HL-60/S4 treated with phorbol 12-myristate 13-acetate at 8.2 ng/mL for 4 days and 3 days (cell line): ENCODE results near the gene WEE2.

Experiments used
- in situ Hi-C: fragments of 300-500 bp; cut with MboI; formaldehyde crosslinking; loops from 2 replicates; pipeline ENCODE4 v1.15.0; 2022; ENCODE audit warnings: low sequenced_read_pairs

Gene WEE2

GRCh38 chr7:141712603-141713255 is 4.6 kb downstream of the WEE2 start:
- in situ Hi-C loops, result no loop called here

- in situ Hi-C loops, result no loop called here
These were observed 5.7 kb downstream of the WEE2 start for GRCh38 chr7:141713890-141714289.

GRCh38 chr7:141714571-141714970 is 6.4 kb downstream of the WEE2 start:
- in situ Hi-C loops, result no loop called here

- in situ Hi-C loops, result no loop called here
These were observed 6.9 kb downstream of the WEE2 start for GRCh38 chr7:141715018-141715417.

GRCh38 chr7:141715794-141716689 is 7.9 kb downstream of the WEE2 start:
- in situ Hi-C loops, result no loop called here

GRCh38 chr7:141717450-141717849 is 9.3 kb downstream of the WEE2 start:
- in situ Hi-C loops, result no loop called here

GRCh38 chr7:141722529-141722928 is 14.4 kb downstream of the WEE2 start:
- in situ Hi-C loops, result no loop called here

GRCh38 chr7:141729020-141729419 is 20.9 kb downstream of the WEE2 start:
- in situ Hi-C loops, result no loop called here

- in situ Hi-C loops, result loop anchor here (10.0 kb wide), 1 partner anchor 77 kb away; no protein-coding TSS in a partner anchor
These were observed 23.5 kb downstream of the WEE2 start for GRCh38 chr7:141731476-141732149.

GRCh38 chr7:141737118-141737835 is 29.1 kb downstream of the WEE2 start:
- in situ Hi-C loops, result loop anchor here (10.0 kb wide), 1 partner anchor 82 kb away; no protein-coding TSS in a partner anchor

- in situ Hi-C loops, result loop anchor here (10.0 kb wide), 1 partner anchor 83 kb away; no protein-coding TSS in a partner anchor
These were observed 29.9 kb downstream of the WEE2 start, which contains the start of gene SSBP1 for GRCh38 chr7:141737836-141738591. Gene SSBP1 (plus strand): TSS chr7:141738358. CDS start chr7:141739167, 809 bp downstream.

- in situ Hi-C loops, result loop anchor here (10.0 kb wide), 1 partner anchor 84 kb away; no protein-coding TSS in a partner anchor
These were observed 30.4 kb downstream of the WEE2 start for GRCh38 chr7:141738592-141739013.

- in situ Hi-C loops, result loop anchor here (10.0 kb wide), 1 partner anchor 84 kb away; no protein-coding TSS in a partner anchor
These were observed 31.1 kb downstream of the WEE2 start for GRCh38 chr7:141739250-141739649.

GRCh38 chr7:141742229-141742628 is 34.1 kb downstream of the WEE2 start:
- in situ Hi-C loops, result no loop called here

GRCh38 chr7:141744131-141744530 is 36.0 kb downstream of the WEE2 start:
- in situ Hi-C loops, result no loop called here

GRCh38 chr7:141748396-141748795 is 40.2 kb downstream of the WEE2 start:
- in situ Hi-C loops, result no loop called here

GRCh38 chr7:141751904-141752303 is 43.8 kb downstream of the WEE2 start:
- in situ Hi-C loops, result loop anchor here (25.0 kb wide), 1 partner anchor 435 kb away; no protein-coding TSS in a partner anchor

- in situ Hi-C loops, result loop anchor here (25.0 kb wide), 1 partner anchor 435 kb away; no protein-coding TSS in a partner anchor
These were observed 44.5 kb downstream of the WEE2 start for GRCh38 chr7:141752634-141753033.

- in situ Hi-C loops, result loop anchor here (25.0 kb wide), 1 partner anchor 432 kb away; no protein-coding TSS in a partner anchor
These were observed 46.8 kb downstream of the WEE2 start for GRCh38 chr7:141754939-141755338.
